Activated CD4-positive, CD25-positive, alpha-beta regulatory T cell treated with anti-CD3 and anti-CD28 coated beads, Interleukin-2, amount 50 U/mL, for 72 hours (primary cell): Measurements from ENCODE around the gene NLRX1.
"Not testable (repeated sequence)": the region's sequence is repeated elsewhere in the genome, so short reads cannot be mapped to it uniquely, and the experiment has no call there.

Experiments used
- DNase-seq: peaks from one replicate; pipeline ENCODE4 v3.0.0; 2021

Gene NLRX1

GRCh38 chr11:119188067-119188466, 19.5 kb downstream of the NLRX1 start:
- DNase-seq = no peak

- no peak for DNase-seq
Observed at GRCh38 chr11:119188887-119189286, 20.4 kb downstream of the NLRX1 start.

GRCh38 chr11:119189393-119189792, 20.9 kb downstream of the NLRX1 start:
- no peak for DNase-seq

GRCh38 chr11:119190531-119190930, 22.0 kb downstream of the NLRX1 start:
- DNase-seq = no peak

- not testable (repeated sequence) for DNase-seq
Observed at GRCh38 chr11:119191265-119191664, 22.7 kb downstream of the NLRX1 start.

GRCh38 chr11:119192111-119192510, 23.6 kb downstream of the NLRX1 start:
- no peak for DNase-seq

- no peak for DNase-seq
Observed at GRCh38 chr11:119193001-119193400, 24.5 kb downstream of the NLRX1 start.

- DNase-seq = no peak
Observed at GRCh38 chr11:119193626-119194025, 25.1 kb downstream of the NLRX1 start.

- DNase-seq = no peak
Observed at GRCh38 chr11:119194811-119195440, 26.4 kb downstream of the NLRX1 start.

- DNase-seq = no peak
Observed at GRCh38 chr11:119195680-119196079, 27.2 kb downstream of the NLRX1 start.

- DNase-seq = peak; percentile 51
Observed at GRCh38 chr11:119196833-119197483, 28.4 kb downstream of the NLRX1 start.

- DNase-seq = no peak
Observed at GRCh38 chr11:119198925-119199324, 30.4 kb downstream of the NLRX1 start.

GRCh38 chr11:119201236-119201635, 32.7 kb downstream of the NLRX1 start:
- not testable (repeated sequence) for DNase-seq

GRCh38 chr11:119202554-119202953, 34.0 kb downstream of the NLRX1 start:
- DNase-seq = no peak

- DNase-seq = no peak
Observed at GRCh38 chr11:119204066-119204465, 35.5 kb downstream of the NLRX1 start.

GRCh38 chr11:119205080-119205479, 36.6 kb downstream of the NLRX1 start:
- DNase-seq = no peak

- DNase-seq = peak; percentile 96
Observed at GRCh38 chr11:119205574-119206510, 37.3 kb downstream of the NLRX1 start, which contains the start of gene CBL. Gene CBL (plus strand): TSS chr11:119206339. CDS start chr11:119206418, 79 bp downstream.

GRCh38 chr11:119206511-119207414, 38.2 kb downstream of the NLRX1 start:
- DNase-seq = peak; percentile 69

- DNase-seq = no peak
Observed at GRCh38 chr11:119207415-119207960, 39.0 kb downstream of the NLRX1 start.

- no peak for DNase-seq
Observed at GRCh38 chr11:119209186-119209585, 40.7 kb downstream of the NLRX1 start.

- no peak for DNase-seq
Observed at GRCh38 chr11:119210050-119210449, 41.5 kb downstream of the NLRX1 start.
